Effector memory CD4-positive, alpha-beta T cell (primary cell): ENCODE data around the gene CFAP410.

Source experiments
- DNase-seq, 3 donors: peaks; one replicate each; pipeline ENCODE4 v3.0.0-alpha.2; 2020
- H3K27ac ChIP-seq: 2 replicates; pipeline ENCODE4 v1.7.0; 2013; ENCODE audit warnings: mild to moderate bottlenecking, low read length, moderate library complexity; ENCODE audit not compliant: insufficient read depth, poor library complexity, severe bottlenecking
- H3K27me3 ChIP-seq: replicated peaks from 2 replicates; pipeline ENCODE4 v1.7.0; 2013; ENCODE audit warnings: mild to moderate bottlenecking, low read length; ENCODE audit not compliant: insufficient read depth, control insufficient read depth, poor library complexity, severe bottlenecking
- H3K36me3 ChIP-seq: 2 replicates; pipeline ENCODE4 v1.7.0; 2013; ENCODE audit warnings: mild to moderate bottlenecking, low read length, moderate library complexity; ENCODE audit not compliant: control insufficient read depth, insufficient read depth
- H3K4me1 ChIP-seq: 2 replicates; pipeline ENCODE4 v1.7.0; 2013; ENCODE audit warnings: low read length, mild to moderate bottlenecking; ENCODE audit not compliant: control insufficient read depth, insufficient read depth, poor library complexity, severe bottlenecking
- H3K4me3 ChIP-seq: 2 replicates; pipeline ENCODE4 v1.7.0; 2013; ENCODE audit warnings: low read length, low read depth, mild to moderate bottlenecking; ENCODE audit not compliant: insufficient read depth, poor library complexity, severe bottlenecking
- H3K9me3 ChIP-seq: 2 replicates; pipeline ENCODE4 v1.7.0; 2013; ENCODE audit warnings: mild to moderate bottlenecking, low read length, moderate library complexity; ENCODE audit not compliant: control insufficient read depth

CFAP410 gene

DNA sequence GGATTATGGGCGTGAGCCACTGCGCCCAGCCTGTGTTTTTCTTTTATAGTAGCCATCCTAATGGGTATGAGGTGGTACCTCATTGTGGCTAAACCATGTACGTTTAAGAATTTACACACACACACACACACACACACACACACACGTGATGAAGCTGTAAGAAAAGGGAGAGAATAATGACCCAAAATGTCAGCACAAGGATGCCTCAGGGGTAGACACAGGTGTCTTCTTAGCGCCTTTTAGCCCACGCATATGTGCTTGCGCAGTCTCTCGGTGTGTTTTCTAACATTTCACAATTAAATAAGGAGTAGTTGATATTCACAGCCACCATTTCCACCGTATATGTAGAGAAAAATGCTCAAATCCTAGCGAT is 40.1 kb downstream of the CFAP410 start:
- Histone ChIP-seq H3K27ac (peak overlapping the region; percentile 72), H3K9me3 (no peaks in the 10 kb centered on the region), H3K4me1 (peaks cover 57% of the 10 kb centered on the region), H3K36me3 (no peaks in the 10 kb centered on the region), H3K4me3 (peak overlapping the region; percentile 75), H3K27me3 (no peaks in the 10 kb centered on the region)
- no peak for DNase-seq

DNA sequence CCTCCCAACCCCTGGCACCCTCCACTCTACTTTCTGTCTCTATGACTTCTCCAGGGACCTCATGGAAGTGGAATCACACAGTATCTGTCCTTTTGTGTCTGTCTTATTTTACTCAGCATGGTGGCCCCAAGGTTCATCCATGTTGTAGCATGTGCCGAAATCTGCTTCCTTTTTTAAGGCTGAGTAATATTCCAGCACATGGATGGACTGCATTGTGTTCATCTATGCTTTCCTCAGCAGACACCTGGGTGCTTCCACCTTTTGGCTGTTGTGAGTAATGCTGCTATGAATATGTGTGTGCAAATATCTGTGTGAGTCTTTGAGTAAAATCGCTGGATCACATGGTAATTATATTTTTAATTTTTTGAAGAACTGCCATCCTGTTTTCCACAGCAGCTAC is 40.9 kb downstream of the CFAP410 start:
- peaks cover 54% of the 10 kb centered on the region for H3K4me1 ChIP-seq
- H3K9me3 ChIP-seq = no peaks in the 10 kb centered on the region
- no peak for DNase-seq
- H3K4me3 ChIP-seq = no peak overlapping the region
- H3K27ac ChIP-seq = peak overlapping the region; percentile 52
- no peaks in the 10 kb centered on the region for H3K36me3 ChIP-seq
- no peaks in the 10 kb centered on the region for H3K27me3 ChIP-seq

DNA sequence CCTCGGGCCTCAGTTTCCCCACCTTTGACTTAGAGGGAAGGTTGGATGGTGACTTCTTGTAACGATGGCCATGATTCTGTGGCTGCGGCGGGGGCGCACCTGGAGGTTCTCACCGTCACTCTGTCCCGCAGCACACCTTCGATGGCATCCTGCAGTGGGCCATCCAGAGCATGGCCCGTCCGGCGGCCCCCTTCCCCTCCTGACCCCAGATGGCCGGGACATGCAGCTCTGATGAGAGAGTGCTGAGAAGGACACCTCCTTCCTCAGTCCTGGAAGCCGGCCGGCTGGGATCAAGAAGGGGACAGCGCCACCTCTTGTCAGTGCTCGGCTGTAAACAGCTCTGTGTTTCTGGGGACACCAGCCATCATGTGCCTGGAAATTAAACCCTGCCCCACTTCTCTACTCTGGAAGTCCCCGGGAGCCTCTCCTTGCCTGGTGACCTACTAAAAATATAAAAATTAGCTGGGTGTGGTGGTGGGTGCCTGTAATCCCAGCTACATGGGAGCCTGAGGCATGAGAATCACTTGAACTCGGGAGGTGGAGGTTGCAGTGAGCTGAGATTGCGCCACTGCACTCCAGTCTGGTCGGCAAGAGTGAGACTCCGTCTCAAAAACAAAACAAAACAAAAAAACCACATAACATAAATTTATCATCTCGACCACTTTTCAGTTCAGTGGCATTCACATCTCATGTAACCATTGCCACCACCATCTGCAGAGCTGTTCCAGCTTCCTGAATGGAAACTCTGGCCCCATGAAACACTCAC is 41.5 kb downstream of the CFAP410 start:
- Histone ChIP-seq H3K27ac (peak overlapping the region; percentile 52), H3K27me3 (no peaks in the 10 kb centered on the region), H3K9me3 (no peaks in the 10 kb centered on the region), H3K4me1 (peaks cover 55% of the 10 kb centered on the region), H3K4me3 (peak overlapping the region; percentile 6), H3K36me3 (no peaks in the 10 kb centered on the region)
- DNase-seq = peak; percentile 58 to 64 (median 59)

DNA sequence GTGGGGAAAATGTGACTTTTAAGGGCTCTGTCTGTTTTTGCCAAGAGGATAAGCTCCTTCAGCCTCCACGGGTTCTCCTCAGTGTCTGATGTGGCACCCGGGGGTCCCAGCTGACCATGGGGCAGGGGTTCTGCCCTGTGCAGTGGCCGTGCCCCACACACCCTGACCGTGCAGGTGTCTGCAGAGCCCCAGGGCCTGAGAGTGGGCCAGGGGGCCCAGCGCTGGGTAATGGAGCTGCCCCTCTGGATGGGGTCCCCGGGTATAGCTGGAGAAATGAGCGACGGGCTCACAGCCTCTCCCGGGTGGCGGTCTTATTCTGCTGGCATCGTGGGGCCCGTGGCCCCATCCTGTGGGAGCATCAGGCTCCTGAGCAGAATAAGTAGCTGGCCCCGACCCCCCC is 42.3 kb downstream of the CFAP410 start:
- H3K27ac ChIP-seq = no peak overlapping the region
- no peaks in the 10 kb centered on the region for H3K27me3 ChIP-seq
- H3K4me3 ChIP-seq = no peak overlapping the region
- no peaks in the 10 kb centered on the region for H3K9me3 ChIP-seq
- DNase-seq = no peak
- peaks cover 52% of the 10 kb centered on the region for H3K4me1 ChIP-seq
- no peaks in the 10 kb centered on the region for H3K36me3 ChIP-seq

DNA sequence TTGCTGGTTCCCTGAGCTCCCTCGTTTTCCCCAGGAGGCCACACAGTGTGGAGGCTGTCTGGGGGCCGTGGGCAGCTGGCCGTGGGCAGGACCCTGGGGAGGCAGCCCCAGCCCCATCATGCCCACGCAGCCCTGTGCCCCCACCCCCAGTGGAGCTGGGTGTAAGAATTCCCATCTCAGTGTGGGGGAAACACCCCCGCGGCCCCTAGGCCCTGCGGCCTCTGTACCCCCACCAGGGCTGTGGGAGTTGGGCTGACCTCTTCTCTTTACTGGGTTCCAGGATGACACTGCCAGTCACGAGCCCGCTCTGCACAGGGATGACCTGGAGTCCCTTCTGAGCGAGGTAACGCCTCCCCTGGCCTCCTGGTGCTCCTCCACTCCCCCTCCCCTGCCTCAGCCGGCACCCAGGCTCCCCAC is 43.1 kb downstream of the CFAP410 start:
- H3K9me3 ChIP-seq = no peaks in the 10 kb centered on the region
- peaks cover 44% of the 10 kb centered on the region for H3K4me1 ChIP-seq
- H3K27me3 ChIP-seq = no peaks in the 10 kb centered on the region
- no peak overlapping the region for H3K27ac ChIP-seq
- H3K4me3 ChIP-seq = no peak overlapping the region
- DNase-seq = no peak
- no peaks in the 10 kb centered on the region for H3K36me3 ChIP-seq

DNA sequence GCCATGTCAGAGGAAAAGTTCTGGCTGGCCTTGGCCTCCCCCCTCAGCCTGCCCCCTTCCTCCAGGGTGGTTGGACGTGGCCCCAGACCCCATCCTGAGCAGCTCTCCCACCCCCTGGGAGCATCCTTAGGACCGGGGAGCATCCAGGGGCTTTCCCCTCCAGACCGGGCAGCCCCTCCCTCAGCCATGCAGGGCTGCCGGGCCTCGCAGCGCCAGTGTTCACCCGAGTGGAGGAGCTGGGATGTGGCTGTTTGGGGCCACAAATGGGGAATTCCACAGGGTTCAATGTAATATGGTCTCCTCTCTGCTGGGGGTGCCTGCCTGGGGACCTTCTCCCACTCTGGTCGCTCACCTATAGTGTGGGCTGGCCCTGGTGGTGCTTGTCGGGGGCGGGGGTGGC is 43.5 kb downstream of the CFAP410 start:
- Histone ChIP-seq H3K4me3 (no peak overlapping the region), H3K9me3 (no peaks in the 10 kb centered on the region), H3K36me3 (no peaks in the 10 kb centered on the region), H3K4me1 (peaks cover 39% of the 10 kb centered on the region), H3K27ac (peak overlapping the region; percentile 13), H3K27me3 (no peaks in the 10 kb centered on the region)
- no peak for DNase-seq

DNA sequence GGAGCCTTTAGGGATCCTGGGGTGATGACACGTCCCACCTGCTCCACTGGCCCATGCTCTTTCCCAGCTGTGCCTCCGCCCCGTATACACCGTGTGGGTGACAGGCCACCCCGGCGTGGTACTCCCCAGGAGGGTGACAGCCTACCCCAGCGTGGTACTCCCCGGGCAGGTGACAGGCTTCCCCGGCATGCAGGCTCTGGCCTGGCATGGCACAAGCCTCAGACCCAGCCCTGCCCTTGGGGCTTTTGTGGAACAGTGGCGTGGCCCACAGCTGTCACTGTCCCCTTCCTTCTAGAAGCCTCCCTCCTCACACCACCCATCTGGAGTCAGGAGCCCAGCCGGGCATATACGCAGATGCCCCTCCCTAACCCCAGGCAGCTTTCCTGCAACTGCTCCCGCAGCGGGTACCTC is 44.0 kb downstream of the CFAP410 start:
- Histone ChIP-seq H3K4me3 (no peak overlapping the region), H3K27ac (peak overlapping the region; percentile 13), H3K4me1 (peaks cover 36% of the 10 kb centered on the region), H3K27me3 (no peaks in the 10 kb centered on the region), H3K9me3 (no peaks in the 10 kb centered on the region), H3K36me3 (no peaks in the 10 kb centered on the region)
- no peak for DNase-seq

DNA sequence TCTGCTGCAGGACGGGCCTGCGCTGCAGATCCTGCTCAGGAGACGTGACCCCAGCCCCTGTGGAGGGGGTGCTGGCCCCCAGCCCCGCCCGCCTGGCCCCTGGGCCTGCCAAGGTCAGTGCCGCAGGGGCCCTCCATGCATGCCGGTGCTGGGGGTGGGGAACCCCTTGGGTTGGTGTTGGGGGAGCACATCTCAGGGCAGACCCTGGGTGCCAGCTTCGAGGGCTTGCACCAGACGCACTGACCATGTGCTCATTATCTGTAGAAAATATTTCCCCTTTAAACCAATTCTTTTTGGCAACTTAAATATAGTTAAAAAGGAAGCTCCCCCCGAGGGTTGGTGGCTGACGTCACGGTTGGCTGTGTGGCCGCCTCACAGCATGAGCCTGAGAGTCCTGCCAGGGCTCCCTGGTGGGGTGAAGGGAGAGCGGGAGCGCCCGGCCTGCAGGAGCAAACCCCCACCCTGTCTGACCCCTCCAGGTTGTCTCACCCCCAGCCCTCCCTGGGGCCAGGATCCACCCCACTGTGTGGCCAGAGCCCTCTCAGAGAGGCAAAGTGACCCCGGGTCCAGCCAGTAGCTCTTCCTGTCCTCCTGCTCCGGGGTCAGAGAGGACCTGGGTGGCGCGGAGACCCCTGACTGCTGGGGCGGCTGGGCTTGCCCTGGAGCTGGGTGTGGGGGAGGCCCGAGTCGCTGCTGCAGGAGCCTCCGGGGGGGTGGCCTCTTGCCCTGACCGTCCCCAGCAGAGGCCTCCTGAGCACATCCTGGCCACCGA is 44.6 kb downstream of the CFAP410 start:
- peaks cover 36% of the 10 kb centered on the region for H3K4me1 ChIP-seq
- no peak for DNase-seq
- peak overlapping the region; percentile 13 for H3K27ac ChIP-seq
- H3K27me3 ChIP-seq = no peaks in the 10 kb centered on the region
- no peaks in the 10 kb centered on the region for H3K9me3 ChIP-seq
- no peak overlapping the region for H3K4me3 ChIP-seq
- H3K36me3 ChIP-seq = no peaks in the 10 kb centered on the region

DNA sequence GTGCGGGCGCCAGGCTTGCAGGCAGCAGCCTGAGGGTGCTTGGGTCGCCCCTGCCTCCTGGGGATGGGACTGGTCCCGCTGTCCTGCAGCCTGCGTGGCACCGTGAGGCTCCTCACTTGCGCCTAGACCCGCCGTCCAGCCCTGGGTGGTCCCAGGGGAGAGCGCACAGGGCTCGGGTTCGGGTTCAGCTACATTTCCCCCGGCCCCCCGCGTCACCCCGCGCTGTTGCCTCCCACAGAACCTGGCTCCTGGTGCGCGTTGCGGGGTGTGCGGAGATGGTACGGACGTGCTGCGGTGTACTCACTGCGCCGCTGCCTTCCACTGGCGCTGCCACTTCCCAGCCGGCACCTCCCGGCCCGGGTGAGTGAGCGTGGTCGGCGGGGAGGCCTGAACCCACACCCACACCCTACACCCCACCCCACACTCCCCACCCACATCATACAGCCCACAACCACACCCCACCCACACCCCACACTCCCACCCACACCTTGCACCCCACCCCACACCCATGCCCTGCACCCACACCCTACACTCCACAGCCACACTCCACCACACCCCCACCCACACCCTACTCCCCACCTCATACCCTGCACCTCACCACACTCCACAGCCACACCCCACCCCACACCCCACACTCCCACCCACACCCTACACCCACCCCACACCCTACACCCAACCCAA is 45.5 kb downstream of the CFAP410 start:
- H3K4me3 ChIP-seq = peak overlapping the region; percentile 8
- H3K36me3 ChIP-seq = no peaks in the 10 kb centered on the region
- H3K4me1 ChIP-seq = peaks cover 36% of the 10 kb centered on the region
- H3K27ac ChIP-seq = peak overlapping the region; percentile 22
- no peaks in the 10 kb centered on the region for H3K9me3 ChIP-seq
- peak in 2 of 3 donors; percentile 19 to 36 for DNase-seq
- no peaks in the 10 kb centered on the region for H3K27me3 ChIP-seq

DNA sequence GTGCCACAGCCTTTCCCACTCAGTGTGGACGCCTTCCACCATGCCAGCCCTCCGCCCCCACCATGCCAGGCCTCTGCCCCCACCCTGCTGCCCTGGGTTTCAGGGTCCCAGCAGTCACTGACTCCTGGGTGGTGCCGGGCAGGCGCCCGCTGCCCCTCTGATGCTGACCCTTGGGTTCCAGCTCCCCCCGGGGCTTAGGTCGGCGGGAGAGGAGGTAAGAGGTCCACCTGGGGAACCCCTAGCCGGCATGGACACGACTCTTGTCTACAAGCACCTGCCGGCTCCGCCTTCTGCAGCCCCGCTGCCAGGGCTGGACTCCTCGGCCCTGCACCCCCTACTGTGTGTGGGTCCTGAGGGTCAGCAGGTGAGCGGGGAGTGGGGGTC is 46.4 kb downstream of the CFAP410 start:
- H3K36me3 ChIP-seq = no peaks in the 10 kb centered on the region
- H3K27ac ChIP-seq = no peak overlapping the region
- peak overlapping the region; percentile 13 for H3K4me3 ChIP-seq
- no peaks in the 10 kb centered on the region for H3K9me3 ChIP-seq
- peaks cover 31% of the 10 kb centered on the region for H3K4me1 ChIP-seq
- no peaks in the 10 kb centered on the region for H3K27me3 ChIP-seq
- no peak for DNase-seq
